HG03342 (cell line): Measurements from ENCODE around the gene PRG3.

Source experiments
- ATAC-seq: cut with Tn5 transposase; IDR thresholded peaks from one replicate; pipeline ENCODE4 v1.9.1; 2021; ENCODE audit warnings: mild to moderate bottlenecking, moderate library complexity; ENCODE audit not compliant: unreplicated experiment

Gene PRG3, protein sequence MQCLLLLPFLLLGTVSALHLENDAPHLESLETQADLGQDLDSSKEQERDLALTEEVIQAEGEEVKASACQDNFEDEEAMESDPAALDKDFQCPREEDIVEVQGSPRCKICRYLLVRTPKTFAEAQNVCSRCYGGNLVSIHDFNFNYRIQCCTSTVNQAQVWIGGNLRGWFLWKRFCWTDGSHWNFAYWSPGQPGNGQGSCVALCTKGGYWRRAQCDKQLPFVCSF

DNA sequence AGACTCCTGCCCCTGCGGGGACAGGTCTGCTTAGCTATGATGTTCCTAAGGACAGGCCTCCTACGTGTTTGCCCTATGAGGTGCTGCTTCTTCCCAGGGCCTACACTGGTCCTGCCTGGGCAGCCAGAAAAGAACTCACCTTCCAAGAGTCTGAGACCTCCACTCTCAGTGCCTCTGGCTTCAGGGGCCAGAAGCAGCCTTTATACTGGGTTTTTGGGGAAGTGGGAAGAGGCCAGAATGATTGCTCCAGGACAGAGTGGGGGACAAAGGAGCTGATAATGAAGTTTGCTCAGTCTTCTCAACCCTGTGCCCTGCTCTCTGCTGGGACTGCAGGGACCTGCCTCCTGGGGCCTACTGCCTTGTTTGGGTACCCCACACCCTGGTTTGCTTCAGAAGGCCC is at the start of gene PRG3:
Gene PRG3 (minus strand): TSS at position 176 of the 400 bp plus-strand sequence. CDS start 442 bp downstream, outside the sequence.
- no peak for ATAC-seq

DNA sequence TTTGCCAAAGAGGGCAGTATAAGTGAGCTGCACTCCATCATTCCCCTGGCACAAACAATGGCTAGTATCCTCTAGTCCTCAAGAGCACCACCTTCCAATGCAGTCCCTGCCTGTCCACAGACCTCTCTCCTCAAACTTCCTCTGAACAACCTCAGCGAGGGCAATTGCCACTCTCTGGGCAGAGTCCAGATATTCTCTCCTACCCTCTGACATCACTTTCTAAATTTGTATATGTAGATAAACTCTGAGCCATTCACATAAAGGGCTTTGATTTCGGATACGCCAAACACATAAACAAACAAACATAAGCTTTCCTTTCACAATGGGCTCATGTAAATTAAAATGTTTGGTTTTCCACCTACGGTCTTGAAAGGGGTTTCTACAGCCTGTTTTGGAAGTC is 49.0 kb upstream of the PRG3 start:
- ATAC-seq = no peak

DNA sequence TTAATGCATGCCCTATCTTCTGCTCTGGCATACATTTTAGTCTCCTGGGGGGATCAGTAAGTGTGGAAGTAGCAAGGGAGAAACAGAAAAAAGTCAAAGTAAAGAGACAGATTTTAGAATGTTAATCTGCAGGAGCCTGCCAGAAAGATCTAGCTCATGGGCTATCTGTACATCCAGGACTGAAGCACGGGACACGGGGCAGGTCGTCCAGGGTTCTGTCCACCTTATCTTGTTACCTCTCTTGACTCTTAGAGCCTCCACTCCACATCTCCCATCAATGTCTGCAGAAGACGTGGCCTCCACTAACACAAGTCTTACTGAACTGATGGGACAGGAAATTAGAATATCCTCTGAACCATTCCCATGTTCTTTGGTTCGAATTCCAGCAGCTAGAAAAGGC is 47.7 kb upstream of the PRG3 start:
- no peak for ATAC-seq

DNA sequence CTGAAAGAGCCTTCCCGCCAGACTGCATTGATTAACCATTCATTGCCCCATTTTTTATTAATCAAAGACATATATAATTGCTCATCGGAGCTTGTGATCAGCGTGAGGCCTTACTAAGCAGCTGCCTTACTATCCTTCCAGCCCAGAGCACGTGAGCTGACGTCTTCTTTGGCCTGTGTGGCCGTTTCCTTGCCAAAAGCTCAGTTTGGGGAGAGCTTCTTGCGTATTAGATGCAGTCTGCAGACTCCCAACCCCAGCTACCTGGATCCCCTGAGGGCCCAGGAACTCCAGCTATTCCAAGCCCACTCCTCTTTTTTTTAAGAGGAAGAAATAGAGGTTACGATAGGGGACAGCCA is 46.8 kb upstream of the PRG3 start:
- ATAC-seq = no peak

DNA sequence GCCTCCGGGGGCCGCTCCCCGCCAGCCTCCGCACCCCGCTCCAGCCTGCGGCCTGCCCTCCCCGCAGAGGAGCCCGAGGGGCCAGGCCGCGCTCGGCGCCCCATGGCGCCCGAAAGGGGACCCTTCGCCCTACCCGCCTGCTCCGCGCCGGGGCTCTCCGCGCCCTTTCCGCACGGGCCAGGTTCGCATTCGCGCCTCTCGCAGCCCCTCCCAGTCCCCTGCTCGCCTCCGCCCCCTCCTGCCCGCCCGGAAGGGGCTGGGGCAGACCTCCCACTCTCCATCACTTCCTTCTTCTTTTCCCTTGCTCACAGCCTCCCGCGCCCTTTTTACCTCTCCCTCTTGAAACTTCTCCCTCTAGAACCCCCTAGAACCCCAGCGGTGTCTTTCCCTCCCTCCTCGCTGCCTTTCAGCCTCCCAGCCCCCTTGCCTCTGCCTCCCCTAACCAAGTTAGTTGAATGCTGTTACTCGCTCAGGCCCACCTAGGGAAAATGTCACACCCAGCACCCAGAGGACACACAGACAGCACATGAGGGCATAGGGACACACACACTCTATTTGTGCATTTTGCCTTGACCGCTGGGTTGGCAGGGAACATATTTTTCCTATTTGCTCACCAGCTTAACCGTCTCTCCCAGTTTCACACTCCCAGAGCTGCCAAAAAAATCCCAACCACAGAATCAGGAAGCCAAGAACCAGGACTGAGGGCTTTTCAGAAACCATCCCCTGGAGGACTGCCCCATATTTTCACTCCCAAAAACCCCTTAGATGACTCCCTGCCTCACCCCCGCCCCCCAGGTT is 46.2 kb upstream of the PRG3 start, which contains the start of gene SLC43A3:
Gene SLC43A3 (minus strand): TSS at position 193 of the 798 bp plus-strand sequence. CDS start 949 bp downstream, outside the sequence.
- peak; percentile 54 for ATAC-seq

DNA sequence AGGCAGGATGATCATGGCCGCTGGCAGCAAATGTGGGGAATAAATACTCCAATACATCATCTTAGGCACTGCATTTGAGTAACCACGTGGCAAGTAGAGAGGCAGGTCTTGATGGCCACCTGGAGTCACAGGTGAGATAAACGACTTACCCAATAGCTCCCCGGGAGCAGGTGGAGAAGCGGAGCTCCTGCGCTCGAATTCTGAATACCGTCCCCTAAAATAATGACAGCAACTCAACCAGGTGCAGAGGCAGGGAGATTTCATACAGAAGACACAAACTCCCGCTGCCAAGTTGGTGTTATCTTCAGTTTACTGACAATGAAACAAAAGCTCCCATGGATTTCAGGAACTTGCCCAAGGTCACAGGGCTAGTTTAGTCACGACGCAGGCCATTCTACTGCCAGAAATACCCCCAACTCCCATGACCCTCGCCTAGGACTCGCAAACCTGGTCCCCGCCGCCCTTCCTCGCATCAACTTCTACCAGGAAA is 45.5 kb upstream of the PRG3 start:
- no peak for ATAC-seq

DNA sequence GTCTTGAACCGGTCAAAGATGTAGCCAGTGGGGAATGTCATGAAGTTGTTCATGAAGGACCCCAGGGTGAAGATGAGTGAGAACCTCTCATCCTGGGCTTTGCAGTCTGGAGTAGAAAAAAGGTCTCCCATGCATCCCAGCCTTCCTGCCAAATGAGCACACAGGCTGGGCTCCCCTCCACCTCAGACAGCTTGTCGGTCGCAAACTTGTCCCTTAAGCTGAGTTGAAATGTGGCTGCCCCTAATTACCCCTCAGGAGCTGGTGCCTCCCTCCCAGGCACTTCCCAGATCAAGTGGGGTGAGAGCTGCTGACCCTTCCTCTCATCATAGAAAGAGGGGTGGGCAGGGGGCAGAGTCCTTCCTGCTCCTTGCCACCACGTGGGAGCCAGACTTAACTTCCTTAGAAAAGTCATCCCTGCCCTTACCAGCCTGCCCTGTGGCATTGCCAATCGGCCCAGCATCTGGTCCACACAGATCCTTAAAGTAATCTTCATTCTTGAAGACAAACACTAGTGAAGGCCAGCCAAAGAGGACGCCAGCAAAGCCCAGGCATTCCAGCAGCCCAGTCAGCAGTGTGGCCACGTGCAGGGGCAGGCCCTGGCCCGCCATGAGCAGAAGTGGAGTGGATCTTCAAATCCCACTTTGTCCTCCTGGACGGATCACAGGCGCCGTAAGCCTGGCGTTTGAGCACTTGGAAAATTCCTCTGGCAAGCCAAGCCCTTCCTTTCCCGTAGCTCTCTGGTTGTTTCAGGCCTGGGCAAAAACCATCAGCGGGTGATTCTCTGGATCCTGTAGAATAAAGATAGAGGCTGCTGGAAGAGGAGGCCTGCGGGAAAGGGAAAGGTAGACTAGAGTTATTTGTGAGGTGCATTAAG is 44.9 kb upstream of the PRG3 start:
- no peak for ATAC-seq

DNA sequence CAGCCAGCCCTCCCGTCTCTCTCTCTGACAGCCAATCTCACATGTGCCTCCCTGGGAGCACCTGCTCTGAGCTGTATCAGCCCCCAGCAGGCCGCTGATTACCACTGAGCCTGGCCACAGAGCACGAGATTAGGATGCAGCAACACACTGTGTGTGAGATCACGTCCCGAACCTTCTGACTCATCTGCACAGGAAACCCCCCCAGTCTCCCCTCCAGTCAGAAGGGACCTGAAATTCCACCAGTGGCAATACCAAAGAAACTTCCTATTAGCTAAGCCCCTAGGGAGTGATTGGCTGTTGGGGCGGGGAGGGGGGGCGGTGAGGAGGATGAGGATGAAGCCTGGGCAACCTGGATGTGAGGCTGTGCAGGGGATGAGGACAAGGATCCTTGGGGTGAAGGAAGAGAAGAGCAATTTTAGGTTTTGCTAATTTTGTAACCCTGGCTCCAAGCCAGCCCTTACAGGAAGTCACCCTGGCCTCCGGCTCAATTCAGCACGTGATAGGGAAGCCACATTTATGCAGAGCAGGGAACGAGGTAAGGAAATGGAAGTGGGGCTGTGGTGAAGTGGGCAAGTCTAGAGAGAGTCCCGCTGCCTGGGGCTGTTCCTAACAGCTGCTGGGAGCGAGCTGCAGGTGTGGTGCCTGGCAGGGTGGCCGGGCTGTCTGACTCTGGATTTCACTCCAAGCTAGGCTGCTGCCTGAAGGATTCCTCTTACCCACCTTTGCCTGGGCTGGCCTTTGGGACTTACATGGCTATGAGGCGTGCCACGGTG is 44.0 kb upstream of the PRG3 start:
- peak; percentile 91 for ATAC-seq

DNA sequence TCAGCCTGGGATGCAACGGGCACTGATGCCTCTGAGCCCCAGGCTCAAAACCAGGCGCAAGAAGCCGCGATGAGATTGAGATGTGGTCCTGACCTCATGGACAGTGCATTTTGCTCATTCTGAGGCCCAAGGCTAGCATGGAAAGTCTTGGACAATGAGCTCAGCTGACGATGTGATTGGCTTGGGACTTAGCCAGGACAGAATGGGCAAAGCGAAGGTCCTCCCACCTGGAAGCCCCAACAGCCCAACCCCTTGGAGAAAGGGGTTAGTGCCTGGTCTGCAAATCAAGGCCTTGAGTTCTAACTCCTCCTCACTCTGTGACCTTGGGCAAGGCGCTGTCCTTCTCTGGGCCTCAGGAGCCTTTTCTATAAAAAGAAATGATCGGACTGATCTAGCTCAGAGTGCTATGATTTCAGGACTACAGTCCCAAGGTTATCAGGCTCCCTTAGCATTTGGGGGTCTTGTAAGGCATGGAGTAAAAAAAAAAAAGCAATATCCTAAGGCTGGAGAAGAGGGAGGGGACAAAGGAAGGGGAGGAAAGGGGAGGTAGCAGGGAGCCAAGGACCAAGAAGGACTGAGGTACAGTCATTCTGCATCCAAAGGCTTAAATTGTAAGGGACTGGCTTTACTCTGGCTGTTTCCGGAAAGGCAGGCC is 43.3 kb upstream of the PRG3 start:
- no peak for ATAC-seq

DNA sequence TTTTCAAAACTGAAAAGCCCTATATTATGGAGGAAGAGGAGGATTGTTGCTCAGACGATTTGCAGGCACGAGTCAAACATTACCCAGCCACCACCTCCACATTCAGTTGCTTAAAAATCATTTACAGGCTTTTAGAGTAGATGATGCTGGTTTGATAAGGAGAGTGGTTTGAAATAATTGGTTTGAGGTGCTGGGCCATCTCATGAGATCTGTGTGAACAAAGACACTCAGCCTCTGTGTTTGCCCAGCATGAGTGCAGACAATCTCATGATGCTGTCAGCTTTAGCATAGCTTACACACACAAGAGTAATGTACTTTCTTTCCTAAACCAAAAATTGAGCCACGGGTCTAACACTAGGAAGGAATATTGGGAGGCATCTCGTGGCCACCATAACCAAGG is 41.7 kb upstream of the PRG3 start:
- no peak for ATAC-seq

DNA sequence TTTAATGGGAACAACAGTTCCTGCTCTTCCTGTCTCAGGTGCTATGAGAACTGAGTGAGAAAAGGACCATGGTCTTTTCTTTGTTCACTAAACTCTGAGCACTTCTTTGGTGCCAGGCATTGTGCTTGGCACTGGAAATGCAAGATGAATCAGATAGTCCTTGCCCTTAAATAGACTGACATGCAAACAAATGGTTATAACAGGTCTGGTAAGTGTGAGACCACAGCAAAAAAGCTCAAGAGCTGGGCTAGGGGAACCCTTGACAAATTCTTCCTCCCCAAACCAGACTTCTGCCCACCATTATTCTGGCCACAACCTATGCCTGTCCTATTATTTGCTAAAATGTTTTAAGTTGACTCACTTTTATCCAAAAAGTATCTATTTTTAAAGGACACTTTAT is 40.9 kb upstream of the PRG3 start:
- ATAC-seq = no peak

DNA sequence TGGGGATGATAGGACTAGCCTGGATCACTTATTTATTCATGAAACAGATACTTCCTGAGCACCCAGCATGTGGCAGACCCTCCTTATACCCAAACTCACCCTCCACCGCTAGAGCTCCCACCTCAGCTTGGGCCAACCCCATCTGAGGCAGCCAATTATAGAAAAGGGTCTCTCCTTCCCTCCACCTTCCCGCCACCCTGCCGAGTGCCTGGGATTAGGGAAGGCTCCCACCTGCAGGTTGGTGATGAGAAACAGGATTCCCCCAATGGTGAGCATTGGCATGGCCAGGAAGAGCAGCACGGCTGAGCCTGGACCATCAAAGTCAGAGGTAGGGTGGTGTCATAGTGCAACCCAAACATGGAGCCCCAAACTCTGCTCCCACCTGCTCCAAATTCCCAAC is 40.1 kb upstream of the PRG3 start:
- no peak for ATAC-seq

DNA sequence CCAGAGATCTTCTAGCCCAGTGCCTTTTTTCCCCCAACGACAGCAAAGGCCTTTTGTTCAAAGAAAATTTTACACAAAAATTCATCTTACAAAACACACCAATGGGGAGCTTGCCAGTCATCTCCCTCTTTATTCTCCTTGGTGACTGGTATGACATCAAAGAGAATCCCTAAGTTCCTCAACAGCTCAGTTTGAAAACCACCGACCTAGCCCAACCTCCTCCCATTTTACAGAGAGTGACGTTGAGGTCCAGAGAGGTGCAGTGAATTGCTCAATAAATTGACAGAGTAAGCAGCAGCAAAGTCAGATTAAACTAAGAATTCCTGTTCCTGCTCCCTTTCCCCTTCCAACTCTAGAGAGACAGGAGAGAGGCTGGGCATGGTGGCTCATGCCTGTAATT is 38.2 kb upstream of the PRG3 start:
- no peak for ATAC-seq

DNA sequence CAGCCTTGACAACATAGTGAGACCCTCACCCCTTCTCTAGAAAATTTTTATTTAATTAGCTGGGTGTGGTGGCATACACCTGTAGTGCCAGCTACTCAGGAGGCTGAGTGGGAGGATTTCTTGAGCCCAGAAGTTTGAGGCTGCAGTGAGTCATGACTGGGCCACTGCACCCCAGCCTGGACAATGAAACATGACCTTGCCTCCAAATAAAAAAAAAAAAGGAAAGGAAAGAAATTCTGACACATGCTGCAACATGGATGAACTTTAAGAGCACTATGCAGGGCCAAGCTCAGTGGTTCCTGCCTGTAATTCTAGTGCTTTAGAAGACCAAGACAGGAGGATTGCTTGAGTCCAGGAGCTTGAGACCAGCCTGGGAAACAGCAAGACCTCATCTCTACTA is 37.2 kb upstream of the PRG3 start:
- no peak for ATAC-seq

DNA sequence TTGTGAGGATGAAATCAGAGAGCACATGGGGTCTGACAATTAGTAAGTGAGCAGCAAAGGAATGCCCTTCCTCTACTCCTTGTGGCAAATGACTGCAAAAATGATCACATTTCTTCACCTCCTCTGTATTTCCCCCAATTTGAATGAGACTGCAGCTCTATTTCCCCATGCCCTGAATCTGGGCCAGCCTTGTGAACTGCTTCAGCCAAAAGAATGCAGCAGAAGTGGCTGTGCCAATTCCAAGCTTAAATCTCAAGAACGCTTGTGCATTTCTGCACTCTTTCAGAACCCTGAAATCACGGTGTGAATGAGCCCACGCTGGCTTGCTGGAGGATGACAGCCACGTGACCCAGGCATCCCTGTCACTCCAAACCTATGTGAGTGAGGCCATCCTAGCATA is 36.1 kb upstream of the PRG3 start:
- no peak for ATAC-seq

DNA sequence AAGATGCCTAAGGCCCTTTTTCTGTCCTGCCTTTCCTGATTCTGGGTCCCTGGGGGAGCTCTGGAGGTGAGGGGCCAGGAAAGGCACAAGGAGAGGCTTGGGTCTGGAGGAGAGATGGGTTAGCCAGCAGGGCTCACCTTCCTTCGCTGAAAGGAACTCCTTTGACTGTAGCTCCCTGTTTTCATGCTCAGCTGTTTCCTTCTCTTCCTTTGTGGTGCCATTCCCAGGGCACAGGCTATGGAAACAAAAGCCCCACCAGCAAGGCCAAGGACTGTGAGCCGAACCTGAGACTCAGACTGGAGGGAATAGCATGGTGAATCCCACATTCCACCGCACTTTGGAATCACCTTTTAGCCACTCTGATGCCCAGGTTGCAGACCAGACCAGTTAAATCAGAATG is 35.5 kb upstream of the PRG3 start:
- ATAC-seq = no peak

DNA sequence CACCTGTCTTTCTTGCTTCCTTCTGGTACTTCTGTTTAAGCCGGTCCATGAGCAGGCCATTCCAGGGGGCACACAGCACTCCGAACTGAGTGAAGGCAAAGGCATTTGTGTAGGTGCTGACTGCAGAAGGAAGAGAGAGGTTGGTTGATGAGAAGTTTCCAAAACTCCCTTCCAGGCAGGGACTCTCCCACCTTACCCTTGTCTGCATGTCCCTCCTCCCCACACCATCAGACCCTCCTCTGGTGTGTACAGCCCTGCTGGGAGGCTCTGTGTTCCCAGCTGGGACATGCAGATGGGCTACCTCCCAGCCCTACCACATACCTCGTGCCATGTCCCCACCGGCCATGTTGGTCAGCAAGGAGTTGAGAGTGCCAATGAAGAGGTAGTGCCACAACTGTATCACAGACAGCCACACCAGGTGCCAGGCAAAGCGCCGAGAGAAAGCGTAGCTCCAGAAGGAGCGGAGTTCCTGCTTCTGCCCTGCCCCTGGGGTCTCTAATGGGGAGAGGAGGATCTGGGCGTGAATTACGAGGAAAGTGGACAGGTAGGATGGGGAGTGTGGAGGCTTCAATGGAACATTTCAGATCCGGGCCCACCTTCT is 33.8 kb upstream of the PRG3 start:
- ATAC-seq = no peak

DNA sequence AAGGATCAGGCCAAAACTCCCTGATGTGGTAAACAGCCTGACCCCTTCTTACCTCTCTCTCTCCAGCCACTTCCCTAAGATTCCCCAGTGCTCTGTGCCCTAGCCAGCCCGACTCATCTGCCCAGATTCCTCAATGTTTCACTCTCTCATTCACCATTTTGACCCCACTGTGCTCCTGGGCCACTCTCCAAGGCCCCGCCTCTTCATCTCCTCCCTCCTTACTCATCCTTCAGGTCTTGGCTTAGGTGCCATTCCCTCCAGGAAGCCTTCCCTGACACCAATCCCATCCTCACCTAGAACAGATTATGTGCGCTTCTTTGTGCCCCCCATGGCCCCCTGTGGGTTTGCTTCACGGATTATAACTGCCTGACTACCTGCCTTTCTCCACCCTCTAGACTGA is 32.7 kb upstream of the PRG3 start:
- ATAC-seq = no peak

DNA sequence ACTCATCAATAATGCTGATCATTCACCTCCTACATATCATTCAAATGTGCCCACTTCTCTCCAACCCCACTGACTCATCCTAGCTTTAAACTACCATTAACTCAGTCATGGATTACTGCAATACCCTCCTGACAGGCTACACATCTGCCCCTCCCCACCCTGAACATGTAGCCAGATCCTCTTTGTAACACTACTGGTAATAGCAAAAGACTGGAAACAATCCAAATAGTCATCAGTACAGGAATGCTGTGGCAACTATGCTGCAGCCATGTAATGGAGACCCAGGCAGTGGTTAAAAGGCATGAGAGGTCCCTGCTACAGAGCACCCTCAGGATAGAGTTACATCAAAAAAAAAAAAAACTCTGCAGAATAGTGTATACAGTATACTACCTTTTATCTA is 29.3 kb upstream of the PRG3 start:
- ATAC-seq = no peak
